Measurements from ENCODE around the gene ETDB. TPM values are rescaled to one million over a fixed set of nuclear protein-coding genes. Genes with fewer than 3 reads are reported as not detected.
"Not testable (repeated sequence)": the region's sequence is repeated elsewhere in the genome, so short reads cannot be mapped to it uniquely, and the experiment has no call there.

ETDB gene
- total RNA-seq = not detected

DNA sequence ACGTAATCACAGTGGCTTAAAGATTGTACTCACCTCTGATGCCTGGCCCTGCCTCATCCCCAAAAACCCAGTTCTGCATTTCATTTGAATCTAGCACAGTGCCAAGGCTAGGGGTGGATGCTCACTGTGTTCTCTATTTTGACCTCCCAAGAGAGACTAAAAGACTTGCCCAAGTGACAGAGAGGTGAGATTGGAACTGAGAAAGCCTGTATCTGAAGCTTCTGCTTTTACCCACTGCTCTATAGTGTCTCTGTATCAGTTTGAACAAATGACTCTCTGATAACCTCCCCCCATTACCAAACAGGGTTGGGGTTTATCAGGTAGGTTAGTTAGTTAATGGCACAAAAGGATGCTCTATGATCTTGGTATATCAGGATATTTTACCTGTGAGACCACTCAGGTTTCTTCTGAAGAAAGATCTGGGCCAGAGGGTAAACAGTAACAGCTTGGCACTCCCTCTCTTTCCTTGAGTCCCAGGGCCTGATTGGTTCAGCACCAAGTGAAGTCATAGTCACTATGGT is at the start of gene ETDB:
Gene ETDB (minus strand): TSS at position 471 of the 521 bp plus-strand sequence. CDS start 1,265 bp downstream, outside the sequence.
- not testable (repeated sequence) for H3K27me3 ChIP-seq; H3K9me3 ChIP-seq; H3K4me1 ChIP-seq; H3K36me3 ChIP-seq; H3K4me3 ChIP-seq; DNase-seq (ENCODE audit: low spot score in 2 of 2); H3K27ac ChIP-seq
- WGBS = no CpG with 5 or more reads among the region's 1 CpG

- 57% methylated on average over 3 of the region's 3 CpGs for WGBS
- H3K27me3 ChIP-seq; H3K4me1 ChIP-seq; H3K27ac ChIP-seq; DNase-seq (ENCODE audit: low spot score in 2 of 2); H3K9me3 ChIP-seq; H3K4me3 ChIP-seq; H3K36me3 ChIP-seq: not testable (repeated sequence)
These were observed 49.2 kb upstream of the ETDB start for GRCh38 chrX:135169534-135169933.

DNA sequence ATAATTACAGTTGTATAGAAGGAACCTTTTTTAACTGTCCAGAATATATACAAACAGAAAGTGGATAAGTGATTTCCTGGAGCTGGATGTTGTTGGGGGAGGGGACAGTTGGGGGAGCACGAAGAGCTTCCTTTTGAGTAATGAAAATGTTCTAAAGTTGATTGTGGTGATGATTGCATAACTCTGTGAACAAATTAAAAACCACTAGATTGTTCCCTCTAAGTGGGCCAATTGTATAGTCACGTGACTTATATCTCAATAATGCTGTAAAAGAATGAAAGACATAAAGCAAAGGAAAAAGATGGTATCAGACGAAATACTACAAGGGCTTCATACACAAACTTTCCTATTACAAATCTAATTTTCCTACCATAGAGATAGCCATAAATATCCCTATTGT is 48.2 kb upstream of the ETDB start:
- H3K36me3 ChIP-seq = no peaks in the 10 kb centered on the region
- WGBS = 55% methylated on average over 3 of the region's 3 CpGs
- no peaks in the 10 kb centered on the region for H3K4me1 ChIP-seq
- no peak overlapping the region for H3K4me3 ChIP-seq
- no peak overlapping the region for H3K27ac ChIP-seq
- no peaks in the 10 kb centered on the region for H3K9me3 ChIP-seq
- no peaks in the 10 kb centered on the region for H3K27me3 ChIP-seq
- no peak for DNase-seq (ENCODE audit: low spot score in 2 of 2)
- TF ChIP-seq POLR2AphosphoS5 (IDR thresholded peaks at IDR 0.05) (no peak), POLR2A (IDR thresholded peaks at IDR 0.05) (no peak), EP300 (IDR thresholded peaks at IDR 0.05) (no peak), CTCF (IDR thresholded peaks at IDR 0.05) (no peak)

DNA sequence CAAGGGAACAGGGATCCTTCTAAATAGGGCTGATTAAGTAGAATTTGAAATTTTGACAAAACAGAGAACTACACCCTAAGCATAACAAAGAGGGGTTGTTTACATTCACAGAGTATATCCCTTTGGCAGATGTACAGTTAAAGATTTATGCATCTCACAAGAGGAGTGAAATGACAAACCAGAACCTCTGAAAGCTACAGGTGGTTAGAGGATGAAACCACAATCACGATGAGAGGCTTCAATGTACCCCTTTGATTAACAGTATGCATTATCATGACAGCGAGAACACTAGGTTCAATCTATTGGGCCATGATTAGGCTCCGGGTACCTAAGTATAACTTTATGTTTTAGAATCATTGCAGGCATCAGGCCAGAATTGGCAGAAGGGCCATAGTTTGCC is 34.4 kb upstream of the ETDB start:
- no CpG with 5 or more reads among the region's 3 CpGs for WGBS
- not testable (repeated sequence) for H3K36me3 ChIP-seq; H3K27ac ChIP-seq; H3K9me3 ChIP-seq; H3K27me3 ChIP-seq; H3K4me3 ChIP-seq; H3K4me1 ChIP-seq; DNase-seq (ENCODE audit: low spot score in 2 of 2)

GRCh38 chrX:135126145-135126544 is 5.8 kb upstream of the ETDB start:
- not testable (repeated sequence) for H3K4me3 ChIP-seq; H3K9me3 ChIP-seq; H3K36me3 ChIP-seq; H3K27me3 ChIP-seq; H3K27ac ChIP-seq; DNase-seq (ENCODE audit: low spot score in 2 of 2); H3K4me1 ChIP-seq
- no CpG with 5 or more reads among the region's 6 CpGs for WGBS

DNA sequence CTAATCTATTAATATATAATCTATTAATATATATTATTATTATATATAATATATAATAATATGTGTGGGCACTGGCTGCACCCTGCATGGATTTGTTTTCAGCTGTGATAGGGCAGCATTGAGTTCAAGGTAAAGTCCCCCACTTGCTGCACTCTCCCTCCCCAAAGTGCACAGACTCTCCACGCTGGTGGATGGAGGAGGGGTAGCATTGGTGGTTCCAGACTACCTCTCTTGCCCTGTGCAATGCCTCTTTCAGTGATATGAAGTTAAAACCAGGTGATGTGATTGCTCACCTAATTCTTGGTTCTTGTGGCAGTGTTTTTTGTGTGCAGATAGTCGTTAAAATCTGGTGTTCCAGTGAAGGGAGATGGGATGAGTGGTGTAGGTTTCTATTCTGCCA is 4.3 kb downstream of the ETDB start:
- H3K36me3 ChIP-seq; H3K27ac ChIP-seq; H3K4me3 ChIP-seq; H3K4me1 ChIP-seq; DNase-seq (ENCODE audit: low spot score in 2 of 2); H3K27me3 ChIP-seq; H3K9me3 ChIP-seq: not testable (repeated sequence)
- WGBS = 71% methylated on average over 1 of the region's 2 CpGs

DNA sequence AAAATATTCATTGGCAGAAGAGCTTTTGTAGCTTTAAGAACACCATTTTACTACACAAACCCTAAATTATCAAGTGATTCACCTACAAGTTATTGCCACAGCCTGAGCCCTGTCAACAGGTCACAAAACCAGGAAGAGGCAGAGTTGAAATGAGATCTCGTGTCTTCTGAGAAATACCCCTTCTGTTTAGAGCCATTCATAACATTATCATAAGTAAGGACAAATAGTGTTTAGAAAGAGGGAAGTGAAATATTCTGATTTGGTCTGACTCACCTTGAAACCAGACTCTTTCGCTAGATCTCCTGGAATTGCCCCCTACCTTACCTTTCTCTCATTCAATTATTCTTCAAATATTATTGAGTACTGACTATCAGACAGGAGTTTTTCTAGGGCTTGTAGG is 5.9 kb downstream of the ETDB start:
- H3K4me1 ChIP-seq = no peaks in the 10 kb centered on the region
- 67% methylated on average over 2 of the region's 2 CpGs for WGBS
- TF ChIP-seq CTCF (IDR thresholded peaks at IDR 0.05) = no peak
- TF ChIP-seq EP300 (IDR thresholded peaks at IDR 0.05) = no peak
- no peak for TF ChIP-seq POLR2A (IDR thresholded peaks at IDR 0.05)
- TF ChIP-seq POLR2AphosphoS5 (IDR thresholded peaks at IDR 0.05) = no peak
- no peak overlapping the region for H3K27ac ChIP-seq
- H3K27me3 ChIP-seq = no peaks in the 10 kb centered on the region
- H3K36me3 ChIP-seq = no peaks in the 10 kb centered on the region
- no peaks in the 10 kb centered on the region for H3K9me3 ChIP-seq
- no peak overlapping the region for H3K4me3 ChIP-seq
- DNase-seq (ENCODE audit: low spot score in 2 of 2) = no peak

GRCh38 chrX:135112743-135113142 is 7.6 kb downstream of the ETDB start:
- TF ChIP-seq EP300 (IDR thresholded peaks at IDR 0.05) = no peak
- WGBS = no CpG with 5 or more reads among the region's 1 CpG

More at GRCh38 chrX:135112743-135113142, 7.6 kb downstream of the ETDB start:
- H3K27me3 ChIP-seq = no peaks in the 10 kb centered on the region
- H3K4me1 ChIP-seq = no peaks in the 10 kb centered on the region
- H3K36me3 ChIP-seq = no peaks in the 10 kb centered on the region
- DNase-seq (ENCODE audit: low spot score in 2 of 2) = no peak
- H3K4me3 ChIP-seq = no peak overlapping the region
- H3K27ac ChIP-seq = no peak overlapping the region
- no peaks in the 10 kb centered on the region for H3K9me3 ChIP-seq

All from suprapubic skin (tissue), 4 donors.